Stimulated activated CD4-positive, alpha-beta T cell treated with anti-CD3 and anti-CD28 coated beads, Interleukin-1b, Interleukin-23, amount 100 ng/mL, for 24 hours (primary cell): ENCODE data around the gene SCN9A.
"Not testable (repeated sequence)": the region's sequence is repeated elsewhere in the genome, so short reads cannot be mapped to it uniquely, and the experiment has no call there.

Experiments
- DNase-seq, 4 experiments: peaks; one replicate each; pipeline ENCODE4 v3.0.0-alpha.2; 2020; ENCODE audit warnings: low read depth in 4 of 4, low spot score in 1 of 4

The SCN9A gene

GRCh38 chr2:166335284-166335683, 40.5 kb downstream of the SCN9A start:
- no peak for DNase-seq

GRCh38 chr2:166334805-166335204, 40.9 kb downstream of the SCN9A start:
- no peak for DNase-seq

DNA sequence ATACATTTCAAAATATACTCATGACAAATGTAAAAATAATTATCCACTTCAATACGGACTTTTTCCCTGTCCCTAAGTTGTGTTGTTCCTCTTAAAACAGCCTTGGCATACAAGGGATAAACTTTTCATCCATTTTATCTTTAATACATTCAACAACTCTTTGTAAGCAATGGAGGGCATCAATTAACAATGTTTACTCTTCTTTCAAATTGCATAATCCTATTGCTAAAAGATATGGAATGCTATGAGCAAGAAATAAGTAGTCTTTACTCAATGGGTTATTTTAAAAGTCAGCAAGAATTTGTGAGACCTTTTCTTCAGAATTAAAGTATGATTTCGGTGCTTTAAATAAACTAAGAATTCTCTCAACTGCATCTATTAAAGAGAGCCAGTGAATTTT, 41.9 kb downstream of the SCN9A start:
- DNase-seq, result no peak

- no peak for DNase-seq
Observed at GRCh38 chr2:166332106-166332505, 43.6 kb downstream of the SCN9A start.

GRCh38 chr2:166331468-166331867, 44.3 kb downstream of the SCN9A start:
- DNase-seq, result no peak

DNA sequence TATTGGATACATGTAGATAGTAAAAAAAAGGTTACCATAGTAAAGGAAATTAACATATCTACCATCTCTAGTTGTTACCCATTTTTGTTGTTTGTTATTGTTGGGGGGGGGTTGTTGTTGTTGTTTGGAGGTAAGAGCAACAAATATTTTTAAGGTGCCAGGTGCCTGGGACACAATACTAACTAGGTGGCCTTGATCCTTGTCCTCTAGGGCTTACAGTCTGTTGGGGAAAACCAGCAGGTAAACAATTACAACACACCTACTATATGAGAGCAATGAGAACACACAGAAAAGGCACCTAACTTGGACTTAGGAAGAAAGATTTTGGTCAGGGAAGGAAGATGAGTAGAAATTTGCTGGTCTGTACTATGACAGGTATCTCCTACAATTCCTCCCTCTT, 46.3 kb downstream of the SCN9A start:
- no peak for DNase-seq

- DNase-seq, result no peak
Observed at GRCh38 chr2:166328147-166328546, 47.6 kb downstream of the SCN9A start.

GRCh38 chr2:166321076-166321475, 54.7 kb downstream of the SCN9A start:
- no peak for DNase-seq

DNA sequence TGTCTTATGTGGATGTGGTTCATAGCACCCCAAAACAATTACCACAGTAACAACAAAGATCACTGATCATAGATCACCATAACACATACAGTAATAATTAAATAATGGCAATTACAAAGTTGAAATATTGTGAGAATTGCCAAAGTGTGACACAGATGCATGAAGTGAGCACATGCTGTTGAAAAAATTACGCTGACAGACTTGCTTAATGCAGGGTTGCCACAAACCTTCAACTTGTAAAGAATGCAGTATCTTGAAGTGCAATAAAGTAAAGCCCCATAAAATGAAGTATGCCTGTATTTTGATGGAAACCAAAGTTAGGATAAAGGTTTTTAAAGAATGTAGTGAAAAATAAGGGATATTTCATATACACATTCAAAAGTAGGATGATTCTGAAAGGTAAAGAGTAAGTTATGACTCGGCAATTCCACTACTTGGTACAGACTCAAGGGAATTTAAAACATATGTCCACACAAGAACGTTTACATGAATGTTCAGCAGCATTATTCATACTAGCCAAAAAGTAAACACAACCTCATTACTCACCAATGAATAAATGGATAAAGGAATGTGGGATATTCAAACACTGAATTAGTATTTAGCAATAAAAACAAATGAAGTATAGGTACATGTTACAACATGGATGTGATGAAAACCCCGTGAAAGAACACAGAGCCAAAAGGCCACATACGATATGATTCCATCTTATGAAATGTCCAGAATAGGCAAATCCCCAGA, 61.6 kb downstream of the SCN9A start:
- DNase-seq, result no peak

- not testable (repeated sequence) for DNase-seq
Observed at GRCh38 chr2:166312863-166313262, 62.9 kb downstream of the SCN9A start.

DNA sequence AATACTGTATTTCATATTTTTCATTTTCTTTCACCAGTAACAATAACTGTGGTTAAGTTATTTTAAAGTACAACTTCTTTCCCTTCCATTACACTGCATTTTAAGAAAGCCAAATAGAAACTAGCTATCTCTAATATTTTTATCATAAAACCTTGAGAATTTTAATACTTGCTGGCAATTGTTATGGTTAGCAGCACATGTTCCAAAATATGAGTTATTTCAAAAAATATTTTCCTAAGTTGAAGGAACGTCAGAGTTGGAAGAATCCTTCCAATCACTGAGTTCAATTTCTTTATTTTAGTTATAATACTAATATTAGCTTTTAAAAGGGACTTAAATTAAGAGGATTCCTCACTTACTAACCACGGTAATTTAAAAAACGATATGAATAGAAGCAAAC, 68.4 kb downstream of the SCN9A start:
- no peak for DNase-seq

DNA sequence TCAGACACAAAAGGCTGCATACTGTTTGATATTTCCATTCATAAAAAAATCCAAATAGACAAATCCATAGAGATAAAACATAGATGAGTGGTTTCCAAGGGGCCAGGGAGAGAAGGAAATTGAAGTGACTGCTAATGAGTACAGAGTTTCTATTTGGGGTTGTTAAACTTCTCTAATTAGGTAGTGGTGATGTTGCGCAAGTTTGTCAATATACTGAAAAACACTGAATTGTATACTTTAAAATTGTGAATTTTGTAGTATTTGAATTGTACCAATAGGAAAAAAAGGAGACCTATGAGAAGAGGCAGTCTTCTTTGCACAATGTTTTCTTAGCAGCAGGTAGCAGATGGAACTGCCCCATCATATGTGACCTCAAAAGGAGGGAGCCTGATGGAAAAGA, 71.1 kb downstream of the SCN9A start:
- DNase-seq, result no peak

DNA sequence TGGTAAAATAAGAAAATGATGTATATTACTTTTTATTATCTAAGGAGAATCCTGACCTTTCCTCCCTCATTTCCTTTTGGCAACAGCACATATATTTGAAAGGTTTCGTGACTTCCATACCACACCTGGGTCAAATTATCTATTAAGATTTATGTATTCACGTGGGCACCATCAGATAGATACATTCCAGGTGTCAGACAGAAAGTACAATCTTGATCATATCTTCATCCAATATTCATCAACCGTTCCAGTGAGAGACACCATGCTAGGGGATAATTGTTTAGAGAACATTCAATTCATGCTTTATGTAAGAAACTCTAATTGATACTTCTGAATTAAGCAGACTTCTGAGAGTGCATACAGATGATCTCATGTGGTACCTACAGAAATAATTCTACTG, 73.7 kb downstream of the SCN9A start:
- DNase-seq, result no peak

- DNase-seq, result no peak
Observed at GRCh38 chr2:166297951-166298350, 77.8 kb downstream of the SCN9A start.

GRCh38 chr2:166293984-166294383, 81.8 kb downstream of the SCN9A start:
- DNase-seq, result no peak

- DNase-seq, result no peak
Observed at GRCh38 chr2:166285215-166285614, 90.5 kb downstream of the SCN9A start.

GRCh38 chr2:166284359-166284758, 91.4 kb downstream of the SCN9A start:
- no peak for DNase-seq

- no peak for DNase-seq
Observed at GRCh38 chr2:166282154-166282553, 93.6 kb downstream of the SCN9A start.

- DNase-seq, result no peak
Observed at GRCh38 chr2:166278856-166279255, 96.9 kb downstream of the SCN9A start.

DNA sequence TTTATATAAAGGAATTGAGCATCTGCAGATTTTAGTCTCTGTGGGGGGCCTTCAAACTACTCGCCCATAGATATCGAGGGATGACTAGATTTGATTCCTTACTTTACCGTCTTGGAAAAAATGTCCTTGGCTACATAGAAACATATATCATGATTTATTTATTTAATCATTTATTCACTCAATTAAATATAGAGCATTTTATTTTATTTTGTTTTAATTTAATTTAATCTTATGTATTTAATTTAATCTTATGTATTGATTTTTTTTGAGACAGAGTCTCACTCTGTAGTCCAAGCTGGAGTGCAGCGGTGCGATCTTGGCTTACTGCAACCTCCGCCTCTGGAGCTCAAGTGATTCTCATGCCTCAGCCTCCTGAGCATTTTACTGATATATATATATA, 105.4 kb downstream of the SCN9A start:
- no peak for DNase-seq

DNA sequence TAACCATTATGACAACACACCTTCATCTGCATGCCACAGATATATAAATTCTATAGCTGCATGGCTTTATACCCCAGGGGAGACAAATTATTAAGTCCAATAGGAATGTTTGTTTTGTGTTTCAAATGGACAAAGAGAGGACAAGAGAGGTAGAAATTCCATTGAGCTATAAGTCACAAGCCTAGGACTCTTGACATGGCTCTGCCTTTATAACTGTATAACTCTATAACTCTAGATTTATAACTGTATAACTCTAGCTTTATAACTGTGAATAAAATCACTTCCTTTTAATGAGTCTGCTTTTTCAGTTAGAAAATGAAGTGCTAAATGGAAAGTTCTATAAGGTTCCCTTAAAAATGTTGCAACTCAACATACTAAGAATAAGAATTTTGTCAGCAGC, 106.4 kb downstream of the SCN9A start:
- DNase-seq, result no peak

GRCh38 chr2:166257859-166258258, 117.9 kb downstream of the SCN9A start:
- no peak for DNase-seq

GRCh38 chr2:166256896-166257295, 118.8 kb downstream of the SCN9A start:
- DNase-seq, result no peak
